HEK293 (cell line): Measurements from ENCODE around the gene UQCC2.

Experiments
- CTCF ChIA-PET: fragments of 350-600 bp; formaldehyde crosslinking; extraction: SDS; loops from one replicate; lab custom pipeline; 2021; ENCODE audit warnings: antibody characterized with exemption; lab: Yijun Ruan, JAX
- POLR2A ChIA-PET: fragments of 300-600 bp; formaldehyde crosslinking; extraction: SDS; loops from one replicate; lab custom pipeline; 2020; ENCODE audit warnings: antibody characterized with exemption, inconsistent platforms; lab: Yijun Ruan, JAX
- H3K27ac ChIP-seq: fragments of 200-500 bp; sonication (Bioruptor generic); 2 replicates; pipeline ENCODE4 v1.5.1; 2014; ENCODE audit warnings: low read depth, low read length, control low read depth, inconsistent platforms; ENCODE audit errors: extremely low read depth
- H3K36me3 ChIP-seq, 2 experiments: fragments of 200-500 bp in 1 of 2; sonication (Bioruptor generic) in 1 of 2; 1 replicate in 1 of 2; 2 replicates in 1 of 2; pipeline ENCODE4 v1.5.1; 2014 to 2017; ENCODE audit warnings: inconsistent platforms in 2 of 2, low read length in 2 of 2; ENCODE audit not compliant: control insufficient read depth in 2 of 2, insufficient read depth in 1 of 2
- H3K4me1 ChIP-seq: fragments of 200-500 bp; sonication (Bioruptor generic); 2 replicates; pipeline ENCODE4 v1.5.1; 2014; ENCODE audit warnings: mild to moderate bottlenecking, low read length, inconsistent platforms; ENCODE audit not compliant: control insufficient read depth, insufficient read depth
- H3K4me3 ChIP-seq: 2 replicates; pipeline ENCODE4 v1.5.1; 2011; ENCODE audit warnings: low read depth, mild to moderate bottlenecking, control low read depth, low read length, moderate library complexity
- H3K9me3 ChIP-seq: fragments of 200-500 bp; sonication (Bioruptor generic); 2 replicates; pipeline ENCODE4 v1.5.1; 2014; ENCODE audit warnings: low read depth, low read length, inconsistent platforms; ENCODE audit not compliant: control insufficient read depth, insufficient read depth
- HOXA7 ChIP-seq: sonication (generic); formaldehyde crosslinking; IDR thresholded peaks from 2 replicates; pipeline ENCODE4 v1.8.1; 2022; ENCODE audit warnings: missing genetic modification reagents, borderline replicate concordance
- KLF17 ChIP-seq: fragments of 450-650 bp; formaldehyde crosslinking; IDR thresholded peaks from 2 replicates; pipeline ENCODE4 v1.5.1; 2016; ENCODE audit warnings: missing biosample characterization, missing genetic modification characterization
- PRDM1 ChIP-seq: fragments of 450-650 bp; formaldehyde crosslinking; IDR thresholded peaks from 2 replicates; pipeline ENCODE4; 2016; ENCODE audit warnings: missing biosample characterization, missing genetic modification characterization
- SP3 ChIP-seq: fragments of 450-650 bp; formaldehyde crosslinking; IDR thresholded peaks from 2 replicates; pipeline ENCODE4 v1.5.1; 2016; ENCODE audit warnings: missing biosample characterization, missing genetic modification characterization
- TCF7L2 ChIP-seq: IDR thresholded peaks from 2 replicates; pipeline ENCODE4 v1.6.1; 2011; ENCODE audit warnings: low read depth, mild to moderate bottlenecking, inconsistent platforms, low read length, moderate library complexity, borderline replicate concordance
- ZBTB44 ChIP-seq: fragments of 450-650 bp; IDR thresholded peaks from 2 replicates; pipeline ENCODE4 v1.5.1; 2018; ENCODE audit warnings: missing biosample characterization, mild to moderate bottlenecking, missing genetic modification characterization
- ZBTB49 ChIP-seq: fragments of 450-650 bp; formaldehyde crosslinking; IDR thresholded peaks from 2 replicates; pipeline ENCODE4 v1.5.1; 2016; ENCODE audit warnings: missing biosample characterization, missing genetic modification characterization, low read depth
- ZFHX2 ChIP-seq: fragments of 450-650 bp; formaldehyde crosslinking; conservative IDR thresholded peaks from 2 replicates; pipeline ENCODE4 v1.5.1; 2016; ENCODE audit warnings: missing biosample characterization, missing genetic modification characterization
- ZFP69B ChIP-seq: fragments of 450-650 bp; formaldehyde crosslinking; IDR thresholded peaks from 2 replicates; pipeline ENCODE4 v1.5.1; 2016; ENCODE audit warnings: missing biosample characterization, missing genetic modification characterization
- ZNF132 ChIP-seq: fragments of 450-650 bp; formaldehyde crosslinking; IDR thresholded peaks from 2 replicates; pipeline ENCODE4 v1.5.1; 2017; ENCODE audit warnings: missing biosample characterization, missing genetic modification characterization, borderline replicate concordance
- ZNF146 ChIP-seq: fragments of 450-650 bp; formaldehyde crosslinking; IDR thresholded peaks from 2 replicates; pipeline ENCODE4 v1.5.1; 2016; ENCODE audit warnings: missing biosample characterization, missing genetic modification characterization
- ZNF174 ChIP-seq: fragments of 450-650 bp; formaldehyde crosslinking; IDR thresholded peaks from 2 replicates; pipeline ENCODE4 v1.5.0; 2017; ENCODE audit warnings: missing biosample characterization, mild to moderate bottlenecking, missing genetic modification characterization
- ZNF19 ChIP-seq: fragments of 450-650 bp; formaldehyde crosslinking; IDR thresholded peaks from 2 replicates; pipeline ENCODE4; 2016; ENCODE audit warnings: missing biosample characterization, missing genetic modification characterization, low read depth
- ZNF221 ChIP-seq: fragments of 450-650 bp; formaldehyde crosslinking; IDR thresholded peaks from 2 replicates; pipeline ENCODE4 v1.5.1; 2017; ENCODE audit warnings: missing biosample characterization, missing genetic modification characterization, borderline replicate concordance
- ZNF624 ChIP-seq: fragments of 450-650 bp; formaldehyde crosslinking; IDR thresholded peaks from 2 replicates; pipeline ENCODE4 v1.5.1; 2017; ENCODE audit warnings: missing biosample characterization, missing genetic modification characterization
- ZNF629 ChIP-seq: fragments of 450-650 bp; formaldehyde crosslinking; IDR thresholded peaks from 2 replicates; pipeline ENCODE4 v1.5.1; 2017; ENCODE audit warnings: missing biosample characterization, missing genetic modification characterization
- ZNF639 ChIP-seq: fragments of 450-650 bp; formaldehyde crosslinking; IDR thresholded peaks from 2 replicates; pipeline ENCODE4 v1.5.1; 2016; ENCODE audit warnings: missing biosample characterization, missing genetic modification characterization
- ZNF677 ChIP-seq: fragments of 450-650 bp; IDR thresholded peaks from 2 replicates; pipeline ENCODE4 v1.5.0; 2018; ENCODE audit warnings: missing biosample characterization, mild to moderate bottlenecking, missing genetic modification characterization, moderate library complexity
- ZNF707 ChIP-seq: fragments of 450-650 bp; formaldehyde crosslinking; IDR thresholded peaks from 2 replicates; pipeline ENCODE4 v1.5.1; 2016; ENCODE audit warnings: missing biosample characterization, missing genetic modification characterization
- ZNF76 ChIP-seq: fragments of 450-650 bp; formaldehyde crosslinking; IDR thresholded peaks from 2 replicates; pipeline ENCODE4; 2016; ENCODE audit warnings: low read depth, missing biosample characterization, missing genetic modification characterization, borderline replicate concordance

Gene UQCC2

DNA sequence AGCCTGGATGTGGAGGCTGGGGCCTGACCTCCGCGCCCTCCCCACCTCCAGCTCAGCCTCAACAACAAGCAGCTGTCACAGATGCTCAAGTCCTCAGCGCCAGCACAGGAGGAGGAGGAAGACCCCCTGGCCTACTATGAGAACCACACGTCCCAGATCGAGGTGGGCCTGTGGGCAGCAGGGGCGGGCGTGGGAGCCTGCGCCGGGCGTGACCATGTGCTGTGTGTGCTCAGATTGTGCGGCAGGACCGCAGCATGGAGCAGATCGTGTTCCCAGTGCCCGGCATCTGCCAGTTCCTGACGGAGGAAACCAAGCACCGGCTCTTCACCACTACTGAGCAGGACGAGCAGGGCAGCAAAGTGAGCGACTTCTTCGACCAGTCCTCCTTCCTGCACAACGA is 23.5 kb downstream of the UQCC2 start:
- ChIA-PET POLR2A (interaction anchor here (0.6 kb wide), 1 partner anchor 82 kb away, joined by 4 read pairs; no protein-coding TSS in a partner anchor), CTCF (interaction anchor here (0.6 kb wide), 1 partner anchor 35 kb away, joined by 4 read pairs; no protein-coding TSS in a partner anchor)
- H3K4me1 ChIP-seq: no peaks in the 10 kb centered on the region
- TF ChIP-seq TCF7L2: no peak
- peaks cover 4 to 84% of the 10 kb centered on the region in 2 experiments; a peak in 2 of 3 replicates for H3K36me3 ChIP-seq
- H3K4me3 ChIP-seq: no peak overlapping the region
- no peak overlapping the region for H3K27ac ChIP-seq
- H3K9me3 ChIP-seq: no peaks in the 10 kb centered on the region

- H3K9me3 ChIP-seq: no peaks in the 10 kb centered on the region
- TF ChIP-seq ZNF677 (tag by site-specific recombination) (no peak), ZNF76 (no peak), ZNF146 (tag by site-specific recombination) (no peak), ZNF132 (no peak), ZBTB49 (tag by site-specific recombination) (no peak), SP3 (no peak), ZNF174 (tag by site-specific recombination) (no peak), ZNF221 (tag by site-specific recombination) (no peak), ZFHX2 (no peak), ZNF19 (tag by site-specific recombination) (no peak), PRDM1 (tag by site-specific recombination) (no peak)
- TF ChIP-seq, all 188 proteins: peak for 0
- no peaks in the 10 kb centered on the region for H3K4me1 ChIP-seq
- H3K4me3 ChIP-seq: no peak overlapping the region
- H3K27ac ChIP-seq: no peak overlapping the region
- H3K36me3 ChIP-seq: peaks cover 4 to 78% of the 10 kb centered on the region in 2 experiments; a peak in 2 of 3 replicates
- ChIA-PET CTCF (interaction anchor here (1.8 kb wide), 1 partner anchor 97 kb away, joined by 5 read pairs; no protein-coding TSS in a partner anchor), POLR2A (interaction anchor here (0.6 kb wide), 1 partner anchor 83 kb away, joined by 4 read pairs; no protein-coding TSS in a partner anchor)
These were observed 24.2 kb downstream of the UQCC2 start for GRCh38 chr6:33686981-33687975.

DNA sequence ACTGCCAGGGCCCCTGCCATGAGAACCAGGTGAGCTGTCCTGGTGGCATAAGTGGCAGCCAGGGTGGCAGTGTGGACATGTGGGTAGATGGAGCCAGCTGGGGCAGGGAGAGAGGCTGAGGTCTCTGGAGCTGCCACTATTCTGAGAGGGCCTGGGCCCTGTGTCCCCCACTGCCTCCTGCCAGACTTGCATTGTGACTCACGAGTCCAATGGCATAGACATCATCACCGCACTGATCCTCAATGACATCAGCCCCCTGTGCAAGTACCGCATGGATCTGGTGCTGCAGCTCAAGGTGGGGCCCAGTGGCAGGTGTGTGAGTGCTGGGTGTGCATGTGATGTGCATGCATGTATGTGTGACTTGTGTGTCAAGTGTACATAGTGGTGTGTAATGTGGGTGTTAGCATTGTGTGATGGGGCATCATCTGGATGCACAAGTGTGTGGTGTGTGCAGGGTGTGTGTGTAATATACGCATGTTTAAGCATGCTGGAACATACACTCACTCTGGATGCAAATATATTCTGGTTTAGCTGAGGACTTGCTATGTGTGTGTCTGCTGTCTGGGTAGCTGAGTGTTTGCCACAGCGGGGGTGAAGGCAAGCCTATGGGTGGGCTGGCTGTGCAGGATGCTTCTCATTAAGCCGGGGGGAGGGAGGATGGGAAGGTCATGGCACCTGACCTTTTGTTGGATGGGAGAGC is 25.1 kb downstream of the UQCC2 start:
- CTCF ChIA-PET: interaction anchor here (0.8 to 1.8 kb wide), 3 partner anchors 15 to 96 kb away, joined by 3 to 5 read pairs (median 4); partner anchors contain the start of gene UQCC2
- Histone ChIP-seq H3K36me3 (peaks cover 4 to 73% of the 10 kb centered on the region in 2 experiments; a peak in 2 of 3 replicates), H3K4me1 (no peaks in the 10 kb centered on the region), H3K27ac (no peak overlapping the region), H3K4me3 (no peak overlapping the region), H3K9me3 (no peaks in the 10 kb centered on the region)
- POLR2A ChIA-PET: no interaction called here
- TF ChIP-seq HOXA7 (CRISPR knock-in tag) (no peak), ZNF624 (tag by site-specific recombination) (no peak), ZNF639 (tag by site-specific recombination) (peak; percentile 27; the same call in 1 of the 2 replicates), ZBTB44 (tag by site-specific recombination) (0 out of 2 replicates have a peak, but pooled peaks have one; percentile 22), ZNF707 (no peak), ZNF629 (tag by site-specific recombination) (peak; percentile 68), ZNF146 (tag by site-specific recombination) (no peak), ZFP69B (tag by site-specific recombination) (peak; percentile 95), ZNF132 (no peak), KLF17 (tag by site-specific recombination) (peak; percentile 18; the same call in 1 of the 2 replicates)
